ENCODE results near the gene MPND.

Gene MPND

GRCh38 chr19:4378886-4379285, 35.5 kb downstream of the MPND start:
- no peak overlapping the region for H3K4me3 ChIP-seq (ENCODE audit: low read depth, low read length)
- no peak for TF ChIP-seq CTCF (IDR thresholded peaks at IDR 0.05; ENCODE audit: low read depth, low read length)

GRCh38 chr19:4379383-4380253, 36.3 kb downstream of the MPND start:
- no peak for TF ChIP-seq CTCF (IDR thresholded peaks at IDR 0.05; ENCODE audit: low read depth, low read length)
- H3K4me3 ChIP-seq (ENCODE audit: low read depth, low read length): no peak overlapping the region

GRCh38 chr19:4380254-4380727, 36.9 kb downstream of the MPND start:
- H3K4me3 ChIP-seq (ENCODE audit: low read depth, low read length): no peak overlapping the region
- no peak for TF ChIP-seq CTCF (IDR thresholded peaks at IDR 0.05; ENCODE audit: low read depth, low read length)

- no peak overlapping the region for H3K4me3 ChIP-seq (ENCODE audit: low read depth, low read length)
- no peak for TF ChIP-seq CTCF (IDR thresholded peaks at IDR 0.05; ENCODE audit: low read depth, low read length)
Measured at GRCh38 chr19:4385291-4386040, 42.1 kb downstream of the MPND start.

- TF ChIP-seq CTCF (IDR thresholded peaks at IDR 0.05; ENCODE audit: low read depth, low read length): peak; percentile 36; the same call in 1 of the 2 replicates
- H3K4me3 ChIP-seq (ENCODE audit: low read depth, low read length): no peak overlapping the region
Measured at GRCh38 chr19:4386041-4386782, 42.9 kb downstream of the MPND start.

GRCh38 chr19:4388337-4389063, 45.1 kb downstream of the MPND start:
- TF ChIP-seq CTCF (IDR thresholded peaks at IDR 0.05; ENCODE audit: low read depth, low read length): no peak
- H3K4me3 ChIP-seq (ENCODE audit: low read depth, low read length): no peak overlapping the region
